Adrenal gland (tissue), 5 donors: ENCODE results near the gene IQGAP3.
A peak's percentile ranks its signal among the peaks of the same experiment; 100 is the strongest.

Experiments used
- CTCF ChIP-seq, 6 experiments: fragments of 450-650 bp in 4 of 6; fragments of 200-600 bp in 2 of 6; sonication (generic) in 1 of 6; IDR thresholded peaks; 1 replicate in 5 of 6; 2 replicates in 1 of 6; pipeline versions ENCODE4 v1.5.1 to v1.8.0; 2016 to 2021; ENCODE audit warnings: antibody characterized with exemption in 6 of 6, mild to moderate bottlenecking in 2 of 6, moderate library complexity in 1 of 6
- POLR2A ChIP-seq, 2 donors: fragments of 450-650 bp; IDR thresholded peaks; one replicate each; pipeline ENCODE4 v1.6.1; 2017; ENCODE audit warnings: antibody characterized with exemption in 2 of 2, mild to moderate bottlenecking in 2 of 2, moderate library complexity in 1 of 2
- donor health status: DM: no; HTN: no; CAD: no.

GRCh38 chr1:156618853-156619581 is 46.7 kb upstream of the IQGAP3 start, which contains the start of gene HAPLN2:
- TF ChIP-seq CTCF (IDR thresholded peaks at IDR 0.05) (peak in 3 of 6 experiments; percentile 6 to 26 (median 19)), POLR2A (IDR thresholded peaks at IDR 0.05) (no peak)
